PFSK-1 (cell line): ENCODE results near the gene SETD2.

Source experiments
- SIN3A ChIP-seq: IDR thresholded peaks from 2 replicates; pipeline ENCODE4 v1.6.1; 2012; ENCODE audit warnings: mild to moderate bottlenecking, low read length, moderate library complexity, borderline replicate concordance; ENCODE audit not compliant: insufficient read depth
- TF ChIP-seq, protein P1 (sequence below), 2 experiments: IDR thresholded peaks; 2 replicates each; pipeline versions ENCODE4 v1.6.1 to v1.8.0; 2011 to 2012; ENCODE audit warnings: low read depth in 2 of 2, low read length in 2 of 2, control low read depth in 1 of 2, inconsistent platforms in 1 of 2, mild to moderate bottlenecking in 1 of 2, moderate library complexity in 1 of 2; ENCODE audit not compliant: insufficient read depth in 1 of 2

DNA sequence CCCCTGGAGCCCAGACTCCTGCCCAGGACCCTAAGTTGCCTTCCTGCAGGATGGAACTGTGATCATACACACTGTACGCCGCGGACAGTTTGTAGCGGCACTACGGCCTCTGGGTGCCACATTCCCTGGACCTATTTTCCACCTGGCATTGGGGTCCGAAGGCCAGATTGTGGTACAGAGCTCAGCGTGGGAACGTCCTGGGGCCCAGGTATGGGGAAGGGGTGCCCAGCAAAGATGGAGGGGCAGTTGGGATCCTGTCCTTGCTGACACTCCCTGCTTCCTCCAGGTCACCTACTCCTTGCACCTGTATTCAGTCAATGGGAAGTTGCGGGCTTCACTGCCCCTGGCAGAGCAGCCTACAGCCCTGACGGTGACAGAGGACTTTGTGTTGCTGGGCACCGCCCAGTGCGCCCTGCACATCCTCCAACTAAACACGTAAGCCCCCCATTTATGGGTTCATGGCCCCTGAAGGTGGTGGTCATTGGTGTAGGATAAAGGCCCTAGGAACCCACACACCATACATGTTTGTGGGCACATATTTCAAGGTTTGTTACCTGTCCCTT is 155.6 kb downstream of the SETD2 start:
- TF ChIP-seq SIN3A = no peak
- TF ChIP-seq, protein P1, sequence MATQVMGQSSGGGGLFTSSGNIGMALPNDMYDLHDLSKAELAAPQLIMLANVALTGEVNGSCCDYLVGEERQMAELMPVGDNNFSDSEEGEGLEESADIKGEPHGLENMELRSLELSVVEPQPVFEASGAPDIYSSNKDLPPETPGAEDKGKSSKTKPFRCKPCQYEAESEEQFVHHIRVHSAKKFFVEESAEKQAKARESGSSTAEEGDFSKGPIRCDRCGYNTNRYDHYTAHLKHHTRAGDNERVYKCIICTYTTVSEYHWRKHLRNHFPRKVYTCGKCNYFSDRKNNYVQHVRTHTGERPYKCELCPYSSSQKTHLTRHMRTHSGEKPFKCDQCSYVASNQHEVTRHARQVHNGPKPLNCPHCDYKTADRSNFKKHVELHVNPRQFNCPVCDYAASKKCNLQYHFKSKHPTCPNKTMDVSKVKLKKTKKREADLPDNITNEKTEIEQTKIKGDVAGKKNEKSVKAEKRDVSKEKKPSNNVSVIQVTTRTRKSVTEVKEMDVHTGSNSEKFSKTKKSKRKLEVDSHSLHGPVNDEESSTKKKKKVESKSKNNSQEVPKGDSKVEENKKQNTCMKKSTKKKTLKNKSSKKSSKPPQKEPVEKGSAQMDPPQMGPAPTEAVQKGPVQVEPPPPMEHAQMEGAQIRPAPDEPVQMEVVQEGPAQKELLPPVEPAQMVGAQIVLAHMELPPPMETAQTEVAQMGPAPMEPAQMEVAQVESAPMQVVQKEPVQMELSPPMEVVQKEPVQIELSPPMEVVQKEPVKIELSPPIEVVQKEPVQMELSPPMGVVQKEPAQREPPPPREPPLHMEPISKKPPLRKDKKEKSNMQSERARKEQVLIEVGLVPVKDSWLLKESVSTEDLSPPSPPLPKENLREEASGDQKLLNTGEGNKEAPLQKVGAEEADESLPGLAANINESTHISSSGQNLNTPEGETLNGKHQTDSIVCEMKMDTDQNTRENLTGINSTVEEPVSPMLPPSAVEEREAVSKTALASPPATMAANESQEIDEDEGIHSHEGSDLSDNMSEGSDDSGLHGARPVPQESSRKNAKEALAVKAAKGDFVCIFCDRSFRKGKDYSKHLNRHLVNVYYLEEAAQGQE (IDR thresholded peaks at IDR 0.05; ENCODE audit: insufficient read depth in 1 of 2, low read depth in 2 of 2, low read length in 2 of 2) = no peak
